Hepatocyte (in vitro differentiated cells): ENCODE measurements around the gene RIT2.

Experiments used
- CTCF ChIP-seq: fragments of 200-600 bp; sonication (generic); IDR thresholded peaks from 2 replicates; pipeline ENCODE4 v1.5.1; 2016; ENCODE audit warnings: antibody characterized with exemption, mild to moderate bottlenecking; ENCODE audit not compliant: poor library complexity
- EZH2 ChIP-seq: fragments of 200-600 bp; sonication (generic); IDR thresholded peaks from 2 replicates; pipeline ENCODE4 v1.6.1; 2016; ENCODE audit warnings: antibody characterized with exemption, mild to moderate bottlenecking, borderline replicate concordance

- TF ChIP-seq CTCF (no peak), EZH2 (no peak)
These were observed 368.7 kb downstream of the RIT2 start for GRCh38 chr18:42746794-42747193.
